ENCODE data around the gene LIMK2.

DNA sequence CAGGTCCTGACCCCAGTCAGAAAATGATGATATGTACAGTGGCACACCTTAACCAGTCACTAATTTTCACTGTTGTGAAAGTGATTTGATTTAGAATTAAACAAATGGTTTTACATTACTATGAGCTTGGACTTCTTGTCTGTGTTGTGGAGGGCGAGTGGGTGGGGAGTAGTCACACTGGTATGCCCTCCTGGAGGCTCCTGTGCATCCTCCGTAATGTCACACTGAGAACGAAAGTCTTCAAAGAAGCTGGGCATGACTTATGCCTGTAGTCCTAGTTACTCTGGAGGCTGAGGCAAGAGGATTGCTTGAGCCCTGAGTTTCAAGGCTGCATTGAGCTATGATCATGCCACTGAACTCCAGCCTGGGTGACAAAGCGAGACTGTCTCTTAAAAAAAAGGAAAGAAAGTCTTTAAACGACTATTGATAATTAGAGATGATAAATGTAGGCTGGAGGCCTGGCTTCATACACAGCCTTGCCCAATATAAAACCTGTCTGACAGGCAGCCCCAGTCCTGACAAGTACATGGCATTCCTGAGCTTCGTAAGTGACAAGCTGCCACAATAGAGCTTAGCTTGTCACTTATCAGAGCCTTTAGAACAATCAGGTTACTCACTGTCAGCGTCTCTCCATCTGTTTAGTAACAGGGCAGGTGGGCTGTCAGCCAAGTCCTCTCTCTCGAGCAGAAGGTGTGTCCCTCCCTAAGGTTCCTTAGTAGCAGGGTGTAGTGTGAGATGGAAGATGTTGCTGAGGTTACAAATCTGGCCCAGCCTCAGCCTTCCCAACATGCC, 5.0 kb upstream of the LIMK2 start:
- TF ChIP-seq CTCF (IDR thresholded peaks at IDR 0.05 in 8 of 11, conservative IDR thresholded peaks at IDR 0.05 in 3 of 11) (no peak), POLR2A (IDR thresholded peaks at IDR 0.05) (no peak), POLR2AphosphoS5 (IDR thresholded peaks at IDR 0.05) (no peak)

Measured in spleen (tissue), 7 donors.